Ishikawa (cell line): ENCODE results near the gene IL1RL2.

ENCODE experiments used
- CEBPB ChIP-seq: IDR thresholded peaks from 2 replicates; pipeline ENCODE4 v1.6.1; 2012
- CREB1 ChIP-seq: IDR thresholded peaks from 2 replicates; pipeline ENCODE4 v1.6.1; 2012; ENCODE audit warnings: low read depth
- EGR1 ChIP-seq: IDR thresholded peaks from 2 replicates; pipeline ENCODE4 v1.6.1; 2012
- EP300 ChIP-seq: IDR thresholded peaks from 2 replicates; pipeline ENCODE4 v1.6.1; 2012; ENCODE audit warnings: borderline replicate concordance
- FOXM1 ChIP-seq: IDR thresholded peaks from 2 replicates; pipeline ENCODE4 v1.6.1; 2012; ENCODE audit warnings: low read depth, borderline replicate concordance
- NFIC ChIP-seq: IDR thresholded peaks from 2 replicates; pipeline ENCODE4 v1.6.1; 2012
- TAF1 ChIP-seq: IDR thresholded peaks from 2 replicates; pipeline ENCODE4 v1.6.1; 2012; ENCODE audit warnings: low read depth, mild to moderate bottlenecking
- TCF12 ChIP-seq: IDR thresholded peaks from 2 replicates; pipeline ENCODE4 v1.6.1; 2012; ENCODE audit warnings: low read depth
- TEAD4 ChIP-seq: IDR thresholded peaks from 2 replicates; pipeline ENCODE4 v1.6.1; 2012
- YY1 ChIP-seq: IDR thresholded peaks from 2 replicates; pipeline ENCODE4 v1.6.1; 2012; ENCODE audit warnings: low read depth
- ZBTB7A ChIP-seq: IDR thresholded peaks from 2 replicates; pipeline ENCODE4 v1.6.1; 2012; ENCODE audit warnings: low read depth
- TF ChIP-seq, protein P1 (sequence below): IDR thresholded peaks from 2 replicates; pipeline ENCODE4 v1.6.1; 2012
- TF ChIP-seq, protein P2 (sequence below): IDR thresholded peaks from 2 replicates; pipeline ENCODE4 v1.6.1; 2012
- TF ChIP-seq, protein P3 (sequence below): IDR thresholded peaks from 2 replicates; pipeline ENCODE4 v1.6.1; 2012; ENCODE audit warnings: low read depth, mild to moderate bottlenecking

DNA sequence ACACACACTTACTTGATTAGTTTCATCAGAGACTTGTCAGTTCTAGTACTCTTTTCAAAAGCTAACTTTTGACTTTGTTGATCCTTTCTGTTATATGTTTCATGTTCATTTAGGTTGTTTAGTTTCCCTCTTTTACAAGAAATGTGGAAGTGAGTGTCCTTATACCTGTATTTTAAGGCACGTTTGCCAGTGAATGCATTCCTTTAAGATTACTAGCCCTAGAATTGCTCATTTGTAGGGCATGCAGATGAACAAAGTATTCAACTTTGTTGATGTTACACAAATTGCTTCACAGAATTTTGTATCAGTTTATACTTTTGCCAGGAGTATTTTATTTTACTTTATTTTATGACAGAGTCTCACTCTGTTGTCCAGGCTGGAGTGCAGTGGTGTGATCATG, 6.3 kb downstream of the IL1RL2 start:
- TF ChIP-seq, protein P1, sequence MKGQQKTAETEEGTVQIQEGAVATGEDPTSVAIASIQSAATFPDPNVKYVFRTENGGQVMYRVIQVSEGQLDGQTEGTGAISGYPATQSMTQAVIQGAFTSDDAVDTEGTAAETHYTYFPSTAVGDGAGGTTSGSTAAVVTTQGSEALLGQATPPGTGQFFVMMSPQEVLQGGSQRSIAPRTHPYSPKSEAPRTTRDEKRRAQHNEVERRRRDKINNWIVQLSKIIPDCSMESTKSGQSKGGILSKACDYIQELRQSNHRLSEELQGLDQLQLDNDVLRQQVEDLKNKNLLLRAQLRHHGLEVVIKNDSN = no peak
- TF ChIP-seq EP300 = no peak
- TF ChIP-seq, protein P2, sequence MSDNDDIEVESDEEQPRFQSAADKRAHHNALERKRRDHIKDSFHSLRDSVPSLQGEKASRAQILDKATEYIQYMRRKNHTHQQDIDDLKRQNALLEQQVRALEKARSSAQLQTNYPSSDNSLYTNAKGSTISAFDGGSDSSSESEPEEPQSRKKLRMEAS = no peak
- no peak for TF ChIP-seq TAF1
- TF ChIP-seq, protein P3, sequence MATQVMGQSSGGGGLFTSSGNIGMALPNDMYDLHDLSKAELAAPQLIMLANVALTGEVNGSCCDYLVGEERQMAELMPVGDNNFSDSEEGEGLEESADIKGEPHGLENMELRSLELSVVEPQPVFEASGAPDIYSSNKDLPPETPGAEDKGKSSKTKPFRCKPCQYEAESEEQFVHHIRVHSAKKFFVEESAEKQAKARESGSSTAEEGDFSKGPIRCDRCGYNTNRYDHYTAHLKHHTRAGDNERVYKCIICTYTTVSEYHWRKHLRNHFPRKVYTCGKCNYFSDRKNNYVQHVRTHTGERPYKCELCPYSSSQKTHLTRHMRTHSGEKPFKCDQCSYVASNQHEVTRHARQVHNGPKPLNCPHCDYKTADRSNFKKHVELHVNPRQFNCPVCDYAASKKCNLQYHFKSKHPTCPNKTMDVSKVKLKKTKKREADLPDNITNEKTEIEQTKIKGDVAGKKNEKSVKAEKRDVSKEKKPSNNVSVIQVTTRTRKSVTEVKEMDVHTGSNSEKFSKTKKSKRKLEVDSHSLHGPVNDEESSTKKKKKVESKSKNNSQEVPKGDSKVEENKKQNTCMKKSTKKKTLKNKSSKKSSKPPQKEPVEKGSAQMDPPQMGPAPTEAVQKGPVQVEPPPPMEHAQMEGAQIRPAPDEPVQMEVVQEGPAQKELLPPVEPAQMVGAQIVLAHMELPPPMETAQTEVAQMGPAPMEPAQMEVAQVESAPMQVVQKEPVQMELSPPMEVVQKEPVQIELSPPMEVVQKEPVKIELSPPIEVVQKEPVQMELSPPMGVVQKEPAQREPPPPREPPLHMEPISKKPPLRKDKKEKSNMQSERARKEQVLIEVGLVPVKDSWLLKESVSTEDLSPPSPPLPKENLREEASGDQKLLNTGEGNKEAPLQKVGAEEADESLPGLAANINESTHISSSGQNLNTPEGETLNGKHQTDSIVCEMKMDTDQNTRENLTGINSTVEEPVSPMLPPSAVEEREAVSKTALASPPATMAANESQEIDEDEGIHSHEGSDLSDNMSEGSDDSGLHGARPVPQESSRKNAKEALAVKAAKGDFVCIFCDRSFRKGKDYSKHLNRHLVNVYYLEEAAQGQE = no peak
- no peak for TF ChIP-seq EGR1
- no peak for TF ChIP-seq TEAD4
- TF ChIP-seq ZBTB7A = no peak
- TF ChIP-seq NFIC = no peak
- TF ChIP-seq TCF12 = no peak
- TF ChIP-seq YY1 = no peak
- TF ChIP-seq CREB1 = no peak
- no peak for TF ChIP-seq CEBPB
- no peak for TF ChIP-seq FOXM1
